SU-DHL-6 (cell line): Measurements from ENCODE around the gene TRMT1.

Experiments
- EZH2phosphoT487 ChIP-seq: fragments of 200-600 bp; sonication (generic), shearing (Covaris generic); conservative IDR thresholded peaks from 2 replicates; pipeline ENCODE4 v1.6.1; 2018; ENCODE audit warnings: mild to moderate bottlenecking, antibody characterized with exemption, low read length, moderate library complexity, mixed read lengths
- TF ChIP-seq, protein P1 (sequence below): fragments of 200-600 bp; sonication (generic); IDR thresholded peaks from one replicate; pipeline ENCODE4 v1.5.1; 2017; ENCODE audit warnings: antibody characterized with exemption, mild to moderate bottlenecking, low read length, moderate library complexity; ENCODE audit not compliant: insufficient read depth, poor library complexity, severe bottlenecking

DNA sequence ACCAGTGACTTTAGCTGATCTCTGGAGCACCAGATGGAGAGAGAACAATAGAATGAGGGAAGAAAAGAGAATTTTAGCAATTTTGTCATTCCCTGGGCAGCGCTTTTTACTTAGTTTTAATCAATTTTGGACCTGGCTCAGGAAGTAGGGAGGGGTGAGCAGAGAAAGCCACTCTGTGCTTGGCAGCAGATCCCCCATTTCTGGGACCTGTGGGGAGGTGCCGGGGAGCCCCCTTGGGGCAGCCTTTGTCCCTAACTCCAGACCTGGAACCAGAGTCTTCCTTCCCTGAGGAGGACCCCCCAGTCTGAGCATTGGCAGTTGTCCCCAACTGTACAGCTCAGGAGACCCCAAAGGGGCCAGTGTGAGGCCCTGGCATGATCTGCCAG is 24.4 kb downstream of the TRMT1 start:
- TF ChIP-seq, protein P1, sequence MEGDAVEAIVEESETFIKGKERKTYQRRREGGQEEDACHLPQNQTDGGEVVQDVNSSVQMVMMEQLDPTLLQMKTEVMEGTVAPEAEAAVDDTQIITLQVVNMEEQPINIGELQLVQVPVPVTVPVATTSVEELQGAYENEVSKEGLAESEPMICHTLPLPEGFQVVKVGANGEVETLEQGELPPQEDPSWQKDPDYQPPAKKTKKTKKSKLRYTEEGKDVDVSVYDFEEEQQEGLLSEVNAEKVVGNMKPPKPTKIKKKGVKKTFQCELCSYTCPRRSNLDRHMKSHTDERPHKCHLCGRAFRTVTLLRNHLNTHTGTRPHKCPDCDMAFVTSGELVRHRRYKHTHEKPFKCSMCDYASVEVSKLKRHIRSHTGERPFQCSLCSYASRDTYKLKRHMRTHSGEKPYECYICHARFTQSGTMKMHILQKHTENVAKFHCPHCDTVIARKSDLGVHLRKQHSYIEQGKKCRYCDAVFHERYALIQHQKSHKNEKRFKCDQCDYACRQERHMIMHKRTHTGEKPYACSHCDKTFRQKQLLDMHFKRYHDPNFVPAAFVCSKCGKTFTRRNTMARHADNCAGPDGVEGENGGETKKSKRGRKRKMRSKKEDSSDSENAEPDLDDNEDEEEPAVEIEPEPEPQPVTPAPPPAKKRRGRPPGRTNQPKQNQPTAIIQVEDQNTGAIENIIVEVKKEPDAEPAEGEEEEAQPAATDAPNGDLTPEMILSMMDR, result no peak
- TF ChIP-seq EZH2phosphoT487, result no peak
